ENCODE results near the gene COX4I2. TPM values are rescaled to one million over a fixed set of nuclear protein-coding genes. Genes with fewer than 3 reads are reported as not detected.

COX4I2 gene
- total RNA-seq, 2 experiments from 2014 or later, result not detected

DNA sequence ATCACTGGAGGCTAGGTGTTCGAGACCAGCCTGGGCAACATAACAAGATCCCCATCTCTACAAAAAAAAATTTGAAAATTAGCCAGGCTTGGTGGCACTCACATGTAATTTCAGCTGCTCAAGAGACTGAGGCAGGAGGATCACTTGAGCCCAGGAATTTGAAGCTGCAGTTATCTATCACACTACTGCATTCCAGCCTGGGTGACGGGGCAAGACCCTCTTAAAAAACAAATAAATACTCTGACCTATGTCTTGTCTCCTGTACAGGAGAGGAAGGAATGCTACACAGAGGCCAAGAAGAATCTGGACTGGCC lies 25.8 kb downstream of the COX4I2 start:
- POLR2A ChIA-PET, result interaction anchor here (1.1 to 6.0 kb wide), 4 partner anchors 11 to 60 kb away, joined by 6 to 56 read pairs (median 14); partner anchors contain the start of gene BCL2L1
- H3K4me1 Mint-ChIP-seq (ENCODE audit: low read depth), result peaks cover 70% of the 10 kb centered on the region
- TF ChIP-seq, protein P1, sequence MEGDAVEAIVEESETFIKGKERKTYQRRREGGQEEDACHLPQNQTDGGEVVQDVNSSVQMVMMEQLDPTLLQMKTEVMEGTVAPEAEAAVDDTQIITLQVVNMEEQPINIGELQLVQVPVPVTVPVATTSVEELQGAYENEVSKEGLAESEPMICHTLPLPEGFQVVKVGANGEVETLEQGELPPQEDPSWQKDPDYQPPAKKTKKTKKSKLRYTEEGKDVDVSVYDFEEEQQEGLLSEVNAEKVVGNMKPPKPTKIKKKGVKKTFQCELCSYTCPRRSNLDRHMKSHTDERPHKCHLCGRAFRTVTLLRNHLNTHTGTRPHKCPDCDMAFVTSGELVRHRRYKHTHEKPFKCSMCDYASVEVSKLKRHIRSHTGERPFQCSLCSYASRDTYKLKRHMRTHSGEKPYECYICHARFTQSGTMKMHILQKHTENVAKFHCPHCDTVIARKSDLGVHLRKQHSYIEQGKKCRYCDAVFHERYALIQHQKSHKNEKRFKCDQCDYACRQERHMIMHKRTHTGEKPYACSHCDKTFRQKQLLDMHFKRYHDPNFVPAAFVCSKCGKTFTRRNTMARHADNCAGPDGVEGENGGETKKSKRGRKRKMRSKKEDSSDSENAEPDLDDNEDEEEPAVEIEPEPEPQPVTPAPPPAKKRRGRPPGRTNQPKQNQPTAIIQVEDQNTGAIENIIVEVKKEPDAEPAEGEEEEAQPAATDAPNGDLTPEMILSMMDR (IDR thresholded peaks at IDR 0.05), result no peak
- intact Hi-C loops (cut with micrococcal nuclease), result no loop called here
- no peak for ATAC-seq
- DNase-seq, result no peak
- H3K36me3 Mint-ChIP-seq (ENCODE audit: low read depth), result peaks cover 54% of the 10 kb centered on the region
- no peaks in the 10 kb centered on the region for H3K9me3 Mint-ChIP-seq
- CTCF ChIA-PET, result interaction anchor here (0.6 to 10.1 kb wide), 6 partner anchors 21 to 104 kb away, joined by 3 to 333 read pairs (median 6); partner anchors contain the start of gene BCL2L1
- H3K27me3 Mint-ChIP-seq, result no peaks in the 10 kb centered on the region
- H3K27ac Mint-ChIP-seq, result peak overlapping the region; percentile 84
- no peak overlapping the region for H3K4me3 Mint-ChIP-seq

DNA sequence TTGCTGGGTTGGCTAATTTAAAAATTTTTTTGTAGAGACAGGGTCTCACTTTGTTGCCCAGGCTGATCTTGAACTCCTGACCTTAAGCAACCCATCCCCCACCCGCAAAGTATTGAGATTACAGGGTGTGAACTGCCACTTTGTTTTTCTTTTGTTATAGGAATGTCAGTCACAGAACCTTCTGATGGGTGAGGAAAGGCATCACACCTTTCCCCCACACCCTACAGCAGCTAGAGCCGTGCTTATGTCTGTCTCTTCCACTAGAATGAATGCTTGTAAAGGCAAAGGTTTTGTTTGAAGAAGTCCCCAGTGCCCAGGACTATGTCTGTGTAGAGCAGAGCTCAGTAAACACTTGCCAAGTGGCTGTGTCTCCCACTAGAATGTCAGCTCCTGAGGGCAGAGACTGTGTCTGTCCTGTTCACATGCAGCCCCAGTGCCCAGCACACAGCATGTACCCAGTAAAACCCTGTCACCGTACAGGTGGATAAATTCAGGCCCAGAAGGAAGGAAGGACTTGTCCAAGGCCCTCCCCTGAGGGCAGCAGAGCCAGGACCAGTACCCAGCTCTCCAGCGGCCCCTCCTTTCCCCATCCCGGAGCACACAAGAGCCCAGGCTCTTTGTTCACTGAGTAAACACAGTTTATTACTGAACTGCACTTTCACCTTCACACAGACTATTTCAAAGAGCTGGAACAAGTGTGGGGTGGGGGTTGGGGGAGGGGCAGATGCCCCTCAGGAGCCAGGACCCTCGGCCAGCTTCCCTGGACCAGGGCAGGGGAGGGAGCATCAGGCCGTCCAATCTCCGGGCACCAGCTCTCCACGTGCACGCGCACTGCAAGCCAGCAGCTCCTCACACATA lies 26.4 kb downstream of the COX4I2 start:
- POLR2A ChIA-PET, result interaction anchor here (0.9 to 6.0 kb wide), 7 partner anchors 9 to 59 kb away, joined by 3 to 56 read pairs (median 6); partner anchors contain the start of gene BCL2L1
- H3K27me3 Mint-ChIP-seq, result no peaks in the 10 kb centered on the region
- TF ChIP-seq, protein P1 (IDR thresholded peaks at IDR 0.05), result no peak
- intact Hi-C loops (cut with micrococcal nuclease), result no loop called here
- no peak overlapping the region for H3K4me3 Mint-ChIP-seq
- peaks cover 57% of the 10 kb centered on the region for H3K36me3 Mint-ChIP-seq (ENCODE audit: low read depth)
- peaks cover 72% of the 10 kb centered on the region for H3K4me1 Mint-ChIP-seq (ENCODE audit: low read depth)
- no peaks in the 10 kb centered on the region for H3K9me3 Mint-ChIP-seq
- peak overlapping the region; percentile 84 for H3K27ac Mint-ChIP-seq
- CTCF ChIA-PET, result interaction anchor here (0.6 to 10.1 kb wide), 8 partner anchors 14 to 104 kb away, joined by 3 to 333 read pairs (median 4); partner anchors contain the start of gene BCL2L1
- DNase-seq (peak; percentile 34), ATAC-seq (no peak)

DNA sequence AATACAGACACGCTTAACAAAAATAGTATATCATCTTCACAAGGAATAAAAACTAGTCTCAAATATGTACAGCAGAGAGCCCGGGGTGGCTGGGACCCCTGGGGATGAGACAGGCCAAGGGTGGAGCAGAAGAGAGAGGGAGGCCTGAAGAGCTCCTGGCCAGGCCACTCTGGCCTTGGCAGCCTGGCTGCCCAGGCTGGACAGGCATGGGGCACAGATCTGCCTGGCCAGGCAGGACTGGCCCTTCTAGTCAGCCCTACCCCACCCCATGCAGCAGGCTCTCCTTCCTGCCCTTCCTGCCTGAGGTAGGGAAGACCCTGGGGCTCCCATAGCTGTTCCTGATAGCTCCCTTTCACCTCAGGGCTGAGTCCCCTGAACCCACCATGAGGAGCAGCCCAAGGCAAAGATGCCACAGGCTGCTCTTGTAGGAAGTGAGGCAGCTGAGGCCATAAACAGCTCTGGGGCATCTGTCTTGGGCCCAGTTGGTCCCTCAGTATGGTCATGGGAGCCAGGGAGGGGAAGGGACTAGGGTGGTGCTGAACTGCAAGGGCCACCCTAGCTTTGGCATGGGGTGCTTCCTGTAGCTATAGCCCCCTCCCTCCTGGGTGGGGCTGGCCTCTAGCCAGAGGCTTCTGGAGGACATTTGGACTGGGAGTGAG lies 27.1 kb downstream of the COX4I2 start:
- ATAC-seq (no peak), DNase-seq (no peak)
- no peak overlapping the region for H3K4me3 Mint-ChIP-seq
- TF ChIP-seq, protein P1 (IDR thresholded peaks at IDR 0.05), result no peak
- no peaks in the 10 kb centered on the region for H3K27me3 Mint-ChIP-seq
- H3K27ac Mint-ChIP-seq, result peak overlapping the region; percentile 79
- H3K9me3 Mint-ChIP-seq, result no peaks in the 10 kb centered on the region
- peaks cover 79% of the 10 kb centered on the region for H3K4me1 Mint-ChIP-seq (ENCODE audit: low read depth)
- ChIA-PET POLR2A (interaction anchor here (0.9 to 6.0 kb wide), 7 partner anchors 10 to 58 kb away, joined by 3 to 56 read pairs (median 5); partner anchors contain the start of gene BCL2L1), CTCF (interaction anchor here (1.0 to 10.1 kb wide), 6 partner anchors 13 to 105 kb away, joined by 3 to 333 read pairs (median 4); partner anchors contain the start of gene BCL2L1)
- intact Hi-C loops (cut with micrococcal nuclease), result no loop called here
- H3K36me3 Mint-ChIP-seq (ENCODE audit: low read depth), result peaks cover 65% of the 10 kb centered on the region

DNA sequence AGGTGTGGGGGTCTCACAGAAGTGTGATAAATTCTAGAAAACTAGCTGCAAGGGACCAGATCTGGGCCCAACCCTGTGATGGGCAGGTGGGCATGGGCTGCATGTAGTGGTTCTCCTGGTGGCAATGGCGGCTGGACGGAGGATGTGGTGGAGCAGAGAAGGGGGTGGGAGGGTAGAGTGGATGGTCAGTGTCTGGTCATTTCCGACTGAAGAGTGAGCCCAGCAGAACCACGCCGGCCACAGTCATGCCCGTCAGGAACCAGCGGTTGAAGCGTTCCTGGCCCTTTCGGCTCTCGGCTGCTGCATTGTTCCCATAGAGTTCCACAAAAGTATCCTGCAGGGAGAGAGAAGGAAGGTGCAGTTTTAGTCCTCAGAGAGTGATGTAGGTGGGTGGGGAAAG lies 28.0 kb downstream of the COX4I2 start:
- Mint-ChIP-seq H3K27me3 (no peaks in the 10 kb centered on the region), H3K36me3 (ENCODE audit: low read depth) (peaks cover 69% of the 10 kb centered on the region), H3K4me3 (no peak overlapping the region), H3K4me1 (ENCODE audit: low read depth) (peaks cover 83% of the 10 kb centered on the region), H3K9me3 (no peaks in the 10 kb centered on the region), H3K27ac (peak overlapping the region; percentile 79)
- ChIA-PET CTCF (interaction anchor here (10.1 kb wide), 1 partner anchor 54 kb away, joined by 333 read pairs; the partner anchor contains the start of gene BCL2L1), POLR2A (interaction anchor here (1.3 to 6.0 kb wide), 3 partner anchors 9 to 57 kb away, joined by 3 to 56 read pairs (median 22); partner anchors contain the start of gene BCL2L1)
- intact Hi-C loops (cut with micrococcal nuclease), result no loop called here
- ATAC-seq (no peak), DNase-seq (no peak)
- TF ChIP-seq, protein P1 (IDR thresholded peaks at IDR 0.05), result no peak

Data from activated CD8-positive, alpha-beta T cell treated with anti-CD3 and anti-CD28 coated beads for 36 hours (primary cell).